ENCODE results near the gene TWF1. TPM values are rescaled to one million over a fixed set of nuclear protein-coding genes. Genes with fewer than 3 reads are reported as not detected.

The TWF1 gene
- total and polyA plus RNA-seq, 2 donors (not counting 3 experiments of a cell fraction or from before 2014, with no cell fraction given) = 23.8 to 75.5 TPM

DNA sequence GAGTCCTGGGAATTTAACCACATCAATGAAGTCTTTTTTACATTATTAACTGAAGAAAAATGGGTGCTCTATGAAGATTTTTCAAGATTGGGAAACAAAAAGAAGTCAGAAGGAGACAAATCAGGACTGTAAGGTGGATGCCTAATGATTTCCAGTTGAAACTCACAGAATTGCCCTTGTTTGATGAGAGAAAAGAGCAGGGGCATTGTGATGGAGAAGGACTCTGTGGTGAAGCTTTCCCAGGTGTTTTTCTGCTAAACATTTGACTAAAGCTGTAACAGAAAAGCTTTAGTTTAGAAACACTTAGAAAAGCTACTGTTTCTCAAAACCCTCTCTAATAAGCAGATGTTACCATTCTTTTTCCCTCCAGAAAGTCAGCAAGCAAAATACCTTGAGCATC lies 41.6 kb downstream of the TWF1 start:
- CTCF ChIA-PET = interaction anchor here (2.3 kb wide), 1 partner anchor 38 kb away, joined by 5 read pairs; no protein-coding TSS in a partner anchor
- Histone ChIP-seq H3K9me1 (replicated peaks; ENCODE audit: control insufficient read depth, extremely low read depth, insufficient read depth, low read length) (no peaks in the 10 kb centered on the region), H3K4me2 (ENCODE audit: insufficient read depth, low read length) (no peak overlapping the region), H2AFZ (ENCODE audit: low read depth, low read length) (no peak overlapping the region), H3K9ac (replicated peaks; ENCODE audit: extremely low read depth, insufficient read depth, low read length) (no peak overlapping the region), H3K27me3 (ENCODE audit: control insufficient read depth in 2 of 2, insufficient read depth in 2 of 2, low read length in 2 of 2) (no peaks in the 10 kb centered on the region), H3K4me3 (replicated peaks in 1 of 3; ENCODE audit: insufficient read depth in 1 of 3, low read depth in 1 of 3, low read length in 3 of 3) (no peak overlapping the region), H3K79me2 (ENCODE audit: control insufficient read depth, insufficient read depth, low read length) (peaks cover 5% of the 10 kb centered on the region), H4K20me1 (replicated peaks; ENCODE audit: control insufficient read depth, extremely low read depth, insufficient read depth, low read length) (no peaks in the 10 kb centered on the region), H3K9me3 (replicated peaks; ENCODE audit: control insufficient read depth, insufficient read depth, low read length) (no peaks in the 10 kb centered on the region), H3K4me1 (ENCODE audit: control insufficient read depth, extremely low read depth, insufficient read depth, low read length) (peaks cover 9% of the 10 kb centered on the region), H3K27ac (ENCODE audit: insufficient read depth, low read depth, low read length) (no peak overlapping the region), H3K36me3 (ENCODE audit: control insufficient read depth in 2 of 2, extremely low read depth in 1 of 2, insufficient read depth in 2 of 2, low read length in 2 of 2) (peaks cover 0 to 2% of the 10 kb centered on the region in 2 experiments)
- no TSS peak for BruUV-seq (replicated peaks)
- POLR2A ChIA-PET = no interaction called here
- intact Hi-C loops (cut with micrococcal nuclease) = no loop called here
- no peak for TF ChIP-seq MYC (IDR thresholded peaks at IDR 0.05; ENCODE audit: low read depth, low read length)
- no peak for TF ChIP-seq GATA2 (IDR thresholded peaks at IDR 0.05; ENCODE audit: insufficient read depth, insufficient read length, low read depth, low read length)
- TF ChIP-seq EZH2 (IDR thresholded peaks at IDR 0.05; ENCODE audit: borderline replicate concordance, low read depth, low read length, severe bottlenecking) = no peak
- TF ChIP-seq, protein P1, sequence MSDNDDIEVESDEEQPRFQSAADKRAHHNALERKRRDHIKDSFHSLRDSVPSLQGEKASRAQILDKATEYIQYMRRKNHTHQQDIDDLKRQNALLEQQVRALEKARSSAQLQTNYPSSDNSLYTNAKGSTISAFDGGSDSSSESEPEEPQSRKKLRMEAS (IDR thresholded peaks at IDR 0.05; ENCODE audit: insufficient read depth, insufficient read length) = no peak
- no peak for TF ChIP-seq JUN (IDR thresholded peaks at IDR 0.05; ENCODE audit: borderline replicate concordance, insufficient read depth, insufficient read length, low read depth)
- TF ChIP-seq POLR2A (IDR thresholded peaks at IDR 0.05; ENCODE audit: low read depth, low read length) = no peak
- no peak for TF ChIP-seq POLR2AphosphoS5 (IDR thresholded peaks at IDR 0.05; ENCODE audit: insufficient read depth, low read depth, low read length)
- no peak for TF ChIP-seq FOS (IDR thresholded peaks at IDR 0.05; ENCODE audit: borderline replicate concordance, insufficient read depth, low read length)
- TF ChIP-seq, protein P2, sequence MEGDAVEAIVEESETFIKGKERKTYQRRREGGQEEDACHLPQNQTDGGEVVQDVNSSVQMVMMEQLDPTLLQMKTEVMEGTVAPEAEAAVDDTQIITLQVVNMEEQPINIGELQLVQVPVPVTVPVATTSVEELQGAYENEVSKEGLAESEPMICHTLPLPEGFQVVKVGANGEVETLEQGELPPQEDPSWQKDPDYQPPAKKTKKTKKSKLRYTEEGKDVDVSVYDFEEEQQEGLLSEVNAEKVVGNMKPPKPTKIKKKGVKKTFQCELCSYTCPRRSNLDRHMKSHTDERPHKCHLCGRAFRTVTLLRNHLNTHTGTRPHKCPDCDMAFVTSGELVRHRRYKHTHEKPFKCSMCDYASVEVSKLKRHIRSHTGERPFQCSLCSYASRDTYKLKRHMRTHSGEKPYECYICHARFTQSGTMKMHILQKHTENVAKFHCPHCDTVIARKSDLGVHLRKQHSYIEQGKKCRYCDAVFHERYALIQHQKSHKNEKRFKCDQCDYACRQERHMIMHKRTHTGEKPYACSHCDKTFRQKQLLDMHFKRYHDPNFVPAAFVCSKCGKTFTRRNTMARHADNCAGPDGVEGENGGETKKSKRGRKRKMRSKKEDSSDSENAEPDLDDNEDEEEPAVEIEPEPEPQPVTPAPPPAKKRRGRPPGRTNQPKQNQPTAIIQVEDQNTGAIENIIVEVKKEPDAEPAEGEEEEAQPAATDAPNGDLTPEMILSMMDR (IDR thresholded peaks at IDR 0.05; ENCODE audit: extremely low read depth in 1 of 2, insufficient read depth in 1 of 2, low read depth in 1 of 2, low read length in 2 of 2) = no peak
- dilution Hi-C loops (cut with MboI; ENCODE audit: extremely low pct_ligation_motif_present, low sequenced_read_pairs) = no loop called here
- FAIRE-seq (no peak), DNase-seq (ENCODE audit: low read depth, low spot score) (no peak)

All from endothelial cell of umbilical vein (primary cell).